Vein endothelial cell (primary cell): ENCODE results near the gene GLI3. TPM values are rescaled to one million over a fixed set of nuclear protein-coding genes. Genes with fewer than 3 reads are reported as not detected.

Experiments
- small RNA-seq: library from RNA; depleted of rRNA; stranded (forward); fragments of <200 nt; gene quantifications from one replicate; pipeline ENCODE3, GENCODE V24; 2012
- total RNA-seq: library from RNA; depleted of rRNA; stranded (reverse); fragments of >200 nt; gene quantifications from 2 replicates; pipeline ENCODE4 v1.2.3, GENCODE V29; 2012

The GLI3 gene
- total RNA-seq = 2.9 and 3.6 TPM in 2 replicates

DNA sequence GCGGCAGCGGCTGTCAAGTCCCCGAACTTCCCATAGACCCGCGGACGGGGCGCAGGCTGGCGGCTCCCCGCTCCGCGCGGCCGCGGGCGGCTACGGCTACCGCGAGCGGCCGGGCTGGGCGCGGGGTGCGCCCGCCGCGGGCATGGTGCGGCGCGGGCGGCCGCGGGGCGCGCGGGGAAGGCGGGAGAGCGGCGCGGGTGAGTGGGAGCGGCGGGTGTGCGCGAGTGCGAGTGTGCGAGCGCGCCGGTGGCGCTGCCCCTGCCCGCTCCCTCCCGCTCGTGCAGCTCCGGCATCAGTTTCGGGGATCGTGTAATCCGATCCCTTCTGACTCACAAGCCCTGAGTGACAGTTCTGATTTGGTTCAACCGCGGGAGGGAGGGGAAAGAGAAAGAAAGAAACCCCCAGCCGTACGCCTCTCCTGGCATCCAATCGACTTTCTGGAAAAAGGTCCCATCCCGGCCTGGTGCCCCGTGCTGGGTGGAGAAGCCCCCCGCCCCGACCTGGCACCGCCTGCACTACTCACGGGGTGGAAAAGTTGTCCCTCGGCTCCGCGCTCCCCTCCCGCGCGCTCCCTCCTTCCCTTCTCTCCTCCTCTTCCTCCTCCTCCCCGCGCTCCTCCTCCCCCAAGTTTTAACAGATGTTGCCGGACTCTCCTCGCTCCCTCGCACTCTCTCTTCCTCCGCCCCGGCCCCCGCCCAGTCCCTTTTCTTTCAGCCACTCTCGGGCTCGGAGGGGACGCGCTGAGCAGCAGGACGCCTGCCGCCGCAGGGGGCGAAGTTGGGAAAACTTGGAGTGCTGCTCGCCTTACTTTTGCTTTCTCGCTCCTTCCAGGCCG, at the start of gene GLI3:
Gene GLI3, minus strand, starts transcription at position 234 of the 835 bp plus-strand sequence. CDS start 13,956 bp downstream, outside the sequence.

Small RNA genes within 50 kb of the gene (small RNA-seq; reads per million reads assigned to genes)
- not detected for gene HMGN2P30
